Measurements from ENCODE around the gene SYCP1.
A peak's percentile ranks its signal among the peaks of the same experiment; 100 is the strongest.
"Not testable (repeated sequence)": the region's sequence is repeated elsewhere in the genome, so short reads cannot be mapped to it uniquely, and the experiment has no call there.

The SYCP1 gene

DNA sequence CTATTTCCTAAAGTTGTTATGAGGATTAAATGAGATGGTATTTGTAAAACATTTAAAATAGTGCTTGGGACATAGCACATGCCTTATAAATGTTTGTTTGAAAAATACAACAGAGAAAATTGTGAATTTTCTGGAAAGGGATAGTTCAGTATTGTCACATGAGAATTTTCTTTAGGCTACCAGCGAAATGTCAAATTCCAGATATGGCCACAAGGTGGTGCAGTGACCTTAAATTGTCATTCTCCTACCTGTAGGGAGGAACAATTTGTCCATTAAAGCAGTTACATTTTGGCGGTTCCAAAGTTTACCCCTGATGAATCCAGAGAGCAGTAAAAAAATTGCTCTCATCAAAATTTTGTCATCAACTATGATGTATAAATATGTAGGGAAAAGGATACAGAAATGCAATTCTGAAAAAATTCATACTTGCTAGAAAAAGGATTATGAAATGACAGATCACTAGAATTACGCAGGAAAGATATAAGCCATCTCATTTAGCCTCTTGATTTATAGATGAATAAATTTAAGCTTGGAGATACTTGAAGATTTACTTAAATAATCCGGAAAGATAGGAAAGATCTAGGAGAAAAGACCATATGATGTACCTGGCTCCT is 124.7 kb downstream of the SYCP1 start:
- peak; percentile 61 for DNase-seq (ENCODE audit: low read depth)

DNA sequence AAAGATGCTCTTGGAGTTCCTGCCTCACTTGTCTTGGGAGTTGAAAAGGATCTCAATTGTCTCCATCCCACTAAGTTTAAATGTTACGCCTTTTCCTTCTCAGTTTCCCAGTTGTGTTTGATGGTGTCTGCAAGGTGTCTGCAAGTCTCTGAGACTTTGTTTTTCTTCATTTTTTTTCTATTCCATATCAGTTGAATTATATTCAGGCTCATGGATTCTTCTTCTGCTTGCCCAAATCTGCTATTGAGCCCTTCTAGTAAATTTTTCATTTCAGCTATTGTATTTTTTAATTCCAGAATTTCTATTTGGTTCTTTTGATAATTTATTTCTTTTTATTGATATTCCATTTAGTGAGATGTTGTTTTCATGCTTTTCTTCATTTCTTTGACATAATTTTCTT is 127.6 kb downstream of the SYCP1 start:
- no peak for DNase-seq (ENCODE audit: low read depth)

DNA sequence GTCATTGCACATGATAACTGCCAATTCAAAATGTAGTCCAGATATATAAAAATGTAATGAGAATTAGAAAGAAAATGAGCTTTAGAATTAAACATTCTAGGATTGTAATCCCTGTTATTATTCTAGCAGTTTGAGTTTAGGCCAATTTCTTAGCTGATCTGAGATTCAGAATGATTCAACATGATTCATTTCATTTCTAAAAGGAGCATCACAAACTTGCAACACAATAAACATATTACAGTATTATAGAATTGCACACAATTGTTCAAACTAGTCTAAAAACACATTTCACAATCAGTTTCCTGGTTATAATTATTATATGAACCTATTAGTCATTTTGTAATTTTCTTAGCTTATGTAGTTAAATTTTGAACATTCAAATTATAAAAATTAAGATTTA is 131.6 kb downstream of the SYCP1 start:
- DNase-seq (ENCODE audit: low read depth) = no peak

DNA sequence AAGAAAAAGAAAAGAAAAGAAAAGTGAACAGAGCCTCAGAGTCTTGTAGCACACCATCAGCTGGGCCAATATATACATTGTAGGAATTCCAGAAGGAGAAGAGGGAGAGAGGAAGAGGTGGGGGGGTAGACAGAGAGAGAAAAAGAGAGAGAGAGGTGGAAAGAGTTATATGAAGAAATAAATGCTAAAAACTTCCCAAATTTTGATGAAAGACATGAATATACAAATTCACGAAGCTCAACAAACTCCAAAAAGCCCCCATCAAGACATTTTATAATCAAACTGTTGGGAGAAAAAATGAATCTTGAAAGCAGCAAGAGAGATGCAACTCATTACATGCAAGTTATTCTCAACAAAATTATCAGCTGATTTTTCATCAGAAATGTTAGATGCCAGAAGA is 133.4 kb downstream of the SYCP1 start:
- DNase-seq (ENCODE audit: low read depth) = no peak

DNA sequence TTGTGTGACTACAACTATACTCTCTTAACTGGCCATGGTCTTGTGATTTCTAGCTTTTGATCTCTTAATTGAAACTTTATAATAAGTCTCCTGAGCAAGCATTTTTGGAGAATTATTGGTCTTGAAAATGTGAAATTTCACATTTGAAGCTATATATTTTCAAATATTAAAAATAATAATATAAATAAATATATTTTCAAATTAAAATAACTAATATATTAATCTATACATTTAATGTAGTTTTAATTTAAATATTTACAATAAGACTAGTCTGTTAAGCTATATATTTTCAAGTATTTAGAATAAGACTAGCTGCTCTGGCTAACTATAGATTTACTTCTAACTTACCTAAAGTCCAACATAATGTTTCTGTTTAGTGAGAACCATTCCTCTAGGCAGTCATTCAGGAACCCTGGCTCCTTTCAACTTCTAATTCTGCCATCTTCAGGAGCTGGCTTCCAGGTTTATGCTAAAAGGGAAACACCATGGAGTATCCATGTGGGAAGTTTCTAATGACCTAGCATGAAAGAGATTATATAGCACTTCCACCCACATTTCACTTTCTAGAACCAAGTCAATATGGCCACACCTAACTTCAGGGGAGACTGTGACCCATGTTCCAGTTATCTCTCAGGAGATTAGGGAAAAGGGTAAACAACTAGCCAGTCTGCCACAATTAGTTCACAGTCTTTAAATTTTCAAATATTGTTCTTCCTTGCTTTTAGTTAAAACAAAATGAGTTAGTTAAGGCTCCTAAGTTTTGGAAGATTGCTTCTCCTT is 143.0 kb downstream of the SYCP1 start:
- no peak for DNase-seq (ENCODE audit: low read depth)

DNA sequence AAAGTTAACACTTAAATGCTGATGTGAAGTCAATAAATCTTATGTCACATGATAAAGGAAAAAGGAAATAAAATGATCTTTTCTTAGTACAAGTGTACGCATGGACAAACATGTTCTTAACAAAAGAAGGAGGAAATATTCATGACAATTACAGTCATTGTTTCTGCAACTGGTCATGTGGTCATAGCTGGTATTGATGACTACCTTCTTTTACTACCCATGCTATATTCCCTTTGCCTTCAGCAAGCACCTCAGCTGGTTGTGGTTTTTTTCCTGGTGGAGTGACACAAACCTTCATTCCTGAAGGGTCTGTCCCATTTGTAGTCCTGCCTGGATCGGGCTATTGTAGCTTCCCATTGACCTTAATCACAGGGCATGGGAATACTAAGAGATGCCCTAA is 151.5 kb downstream of the SYCP1 start:
- no peak for DNase-seq (ENCODE audit: low read depth)

DNA sequence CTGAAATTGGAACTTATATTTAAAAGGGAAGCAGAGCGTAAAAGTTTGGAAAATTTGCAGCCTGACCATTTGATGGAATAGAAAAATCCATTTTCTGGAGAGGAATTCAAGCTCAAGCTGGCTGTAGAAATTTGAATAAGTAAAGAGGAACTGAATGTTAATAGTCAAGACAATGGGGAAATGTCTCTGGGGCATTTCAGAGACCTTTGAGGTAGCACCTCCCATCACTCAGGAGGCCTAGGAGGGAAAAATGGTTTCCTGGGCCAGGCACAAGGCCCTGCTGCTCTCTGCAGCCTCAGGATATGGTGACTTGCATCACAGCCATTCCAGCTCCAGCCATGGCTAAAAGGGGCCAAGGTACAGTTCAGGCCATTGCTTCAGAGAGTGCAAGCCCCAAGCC is 157.3 kb downstream of the SYCP1 start:
- no peak for DNase-seq (ENCODE audit: low read depth)

DNA sequence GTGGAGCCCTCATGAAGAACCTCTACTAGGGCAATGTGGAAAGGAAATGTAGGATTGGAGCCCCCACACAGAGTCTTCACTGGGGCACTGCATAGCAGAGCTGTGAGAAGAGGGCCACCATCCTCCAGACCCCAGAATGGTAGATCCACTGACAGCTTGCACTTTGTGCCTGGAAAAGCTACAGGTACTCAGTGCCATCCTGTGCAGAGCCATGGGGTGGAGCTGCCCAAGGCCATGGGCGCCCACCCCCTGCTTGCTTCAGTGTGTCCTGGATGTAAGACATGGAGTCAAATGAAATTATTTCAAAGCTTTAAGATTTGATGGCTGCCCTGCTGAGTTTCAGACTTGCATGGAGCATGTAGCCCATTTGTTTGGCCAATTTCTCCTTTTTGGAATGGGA is 157.8 kb downstream of the SYCP1 start:
- no peak for DNase-seq (ENCODE audit: low read depth)

DNA sequence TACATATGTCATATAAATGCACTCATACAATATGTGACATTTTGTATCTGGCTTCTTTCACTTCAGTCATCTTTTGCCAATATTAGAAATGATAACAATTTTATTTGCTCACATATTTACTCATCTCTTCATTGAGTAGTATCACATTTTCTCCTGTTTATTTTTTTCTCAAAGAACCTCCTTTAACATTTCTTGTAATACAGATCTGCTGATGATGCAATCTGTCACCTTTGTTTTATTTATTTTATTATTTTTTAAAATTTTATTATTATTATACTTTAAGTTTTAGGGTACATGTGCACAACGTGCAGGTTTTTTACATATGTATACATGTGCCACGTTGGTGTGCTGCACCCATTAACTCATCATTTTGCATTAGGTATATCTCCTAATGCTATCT is 159.1 kb downstream of the SYCP1 start:
- DNase-seq (ENCODE audit: low read depth) = no peak

DNA sequence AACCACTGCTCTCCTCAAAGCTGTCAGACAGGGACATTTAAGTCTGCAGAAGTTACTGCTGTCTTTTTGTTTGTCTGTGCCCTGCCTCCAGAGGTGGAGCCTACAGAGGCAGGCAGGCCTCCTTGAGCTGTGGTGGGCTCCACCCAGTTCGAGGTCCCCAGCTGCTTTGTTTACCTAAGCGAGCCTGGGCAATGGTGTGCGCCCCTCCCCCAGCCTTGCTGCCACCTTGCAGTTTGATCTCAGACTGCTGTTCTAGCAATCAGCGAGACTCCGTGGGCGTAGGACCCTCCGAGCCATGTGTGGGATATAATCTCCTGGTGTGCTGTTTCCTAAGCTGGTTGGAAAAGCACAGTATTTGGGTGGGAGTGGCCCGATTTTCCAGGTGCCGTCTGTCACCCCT is 164.9 kb downstream of the SYCP1 start:
- not testable (repeated sequence) for DNase-seq (ENCODE audit: low read depth)

DNA sequence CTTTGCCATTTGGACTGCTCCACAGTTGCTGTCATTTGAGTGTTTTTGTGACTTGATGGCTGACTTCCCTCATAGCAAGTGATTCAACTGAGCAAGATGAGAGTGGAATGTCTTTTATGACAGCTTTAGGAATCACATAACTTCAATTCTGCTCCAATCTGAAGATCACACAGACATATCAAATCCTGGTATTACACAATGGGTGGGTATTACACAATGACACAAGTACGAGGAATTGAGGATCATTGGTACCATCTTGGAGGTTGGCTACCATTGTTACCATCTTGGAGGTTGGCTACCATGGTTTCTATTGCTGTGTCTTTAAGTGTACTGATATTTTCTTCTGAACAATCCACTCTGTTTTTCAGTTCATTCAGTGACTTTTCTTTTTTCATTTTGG is 166.5 kb downstream of the SYCP1 start:
- DNase-seq (ENCODE audit: low read depth) = no peak

DNA sequence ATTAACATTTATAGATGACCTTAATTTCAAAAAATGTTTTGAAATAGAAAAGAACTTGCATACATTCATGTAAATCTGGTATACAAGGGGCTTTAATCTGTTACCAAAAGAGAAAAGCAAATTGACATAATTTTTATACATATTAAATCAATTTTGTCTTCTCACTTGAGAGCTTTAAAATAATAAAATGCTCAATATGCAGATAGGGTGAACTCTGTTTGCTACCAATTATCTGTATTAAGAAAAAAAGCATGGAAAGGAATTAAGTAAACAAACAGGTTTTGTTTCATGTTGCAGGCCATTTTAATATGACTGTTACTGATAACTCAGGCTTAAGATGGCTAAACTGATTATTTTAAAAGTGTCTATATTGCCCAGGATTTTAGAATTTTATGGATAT is 168.9 kb downstream of the SYCP1 start:
- no peak for DNase-seq (ENCODE audit: low read depth)

DNA sequence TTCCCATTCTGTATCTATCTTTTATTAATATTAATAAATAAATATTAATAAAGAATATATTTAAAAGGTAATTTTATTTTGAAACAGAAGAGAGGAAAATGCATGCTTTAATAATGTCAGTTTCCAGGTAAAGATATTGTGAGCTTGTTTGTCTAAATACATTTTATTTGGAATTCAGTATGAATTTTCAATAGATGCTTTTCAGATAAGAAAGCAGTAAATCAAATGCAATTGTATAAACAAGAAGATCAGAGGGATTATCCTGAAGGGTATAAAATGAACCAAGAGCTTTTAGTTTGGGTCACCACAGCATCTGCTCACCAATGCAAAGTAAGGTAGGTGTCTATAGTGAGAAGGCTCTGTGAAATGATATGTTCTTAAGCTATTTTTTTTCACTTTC is 174.9 kb downstream of the SYCP1 start, which contains the start of gene TSHB:
TSS of gene TSHB (plus strand) at position 301 of the 400 bp plus-strand sequence. CDS start 3,537 bp downstream, outside the sequence.
- no peak for DNase-seq (ENCODE audit: low read depth)

DNA sequence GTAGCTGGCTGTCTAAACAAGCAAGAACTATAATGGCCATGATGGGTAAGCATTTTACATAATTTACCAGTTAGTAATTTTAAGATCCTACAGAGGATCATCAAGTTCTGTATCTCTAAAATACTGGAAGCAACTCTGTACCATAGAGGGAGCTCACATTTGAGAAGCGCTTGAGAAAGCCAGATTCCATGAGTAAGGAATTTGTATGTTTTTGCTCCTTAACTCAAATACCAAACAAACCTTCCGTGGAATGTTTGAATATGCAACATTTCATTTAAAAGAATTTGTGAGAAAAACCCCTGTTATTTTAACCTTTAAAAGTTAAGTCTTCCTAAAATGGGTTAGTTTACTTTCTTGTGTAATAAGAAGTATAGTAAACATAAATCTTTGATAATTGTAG is 176.9 kb downstream of the SYCP1 start:
- no peak for DNase-seq (ENCODE audit: low read depth)

DNA sequence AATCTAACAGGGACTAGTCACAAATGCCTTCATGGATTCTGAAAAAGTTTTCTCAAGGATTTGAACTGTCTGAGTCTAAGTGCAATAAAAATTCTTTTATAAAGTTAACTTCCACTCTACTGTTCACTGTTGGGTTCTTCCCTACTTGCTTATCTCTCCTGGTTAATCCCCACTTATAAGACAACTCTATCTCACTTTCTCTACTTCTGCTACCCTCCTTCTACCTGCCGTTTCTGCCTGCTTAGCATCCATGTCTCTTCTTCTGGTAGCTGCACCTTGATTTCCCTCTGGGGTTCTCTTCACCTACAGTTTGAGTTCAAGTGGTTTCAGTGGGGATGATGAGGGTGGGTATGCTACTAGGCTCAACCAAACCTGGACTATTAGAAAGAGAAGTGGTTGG is 181.0 kb downstream of the SYCP1 start:
- DNase-seq (ENCODE audit: low read depth) = no peak

DNA sequence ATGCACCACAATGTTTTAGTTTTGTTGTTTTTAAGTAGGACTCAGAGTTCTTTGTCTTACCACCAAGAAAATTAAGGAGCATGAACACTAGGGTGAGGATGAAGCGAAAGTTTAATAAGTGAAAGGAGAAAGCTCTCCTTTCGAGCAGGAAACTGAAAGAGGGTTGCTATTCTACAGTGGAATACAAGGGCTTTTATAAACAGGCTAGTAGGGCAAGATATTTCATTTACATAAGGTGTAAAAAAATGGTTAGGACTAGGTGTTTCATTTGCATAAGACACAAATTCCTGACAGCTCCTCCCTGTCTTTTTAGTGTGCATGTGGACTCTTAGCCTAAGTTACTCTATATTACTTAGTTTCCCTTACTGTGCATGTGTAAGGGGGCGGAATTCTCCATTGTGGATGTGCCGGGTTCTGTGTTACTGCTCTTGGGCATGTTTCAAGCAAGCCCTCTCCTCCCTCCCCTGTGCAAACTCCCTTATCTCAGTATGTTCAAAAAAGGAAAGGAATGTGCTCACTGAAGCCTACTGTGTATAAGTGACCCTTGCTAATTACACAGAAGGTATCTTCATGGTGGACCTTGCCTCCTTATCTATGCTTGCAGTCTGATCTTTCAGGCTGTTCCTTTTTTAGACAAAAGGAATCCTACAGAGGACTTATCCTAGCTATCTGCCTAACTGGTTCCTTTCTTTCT is 182.3 kb downstream of the SYCP1 start:
- DNase-seq (ENCODE audit: low read depth) = no peak

DNA sequence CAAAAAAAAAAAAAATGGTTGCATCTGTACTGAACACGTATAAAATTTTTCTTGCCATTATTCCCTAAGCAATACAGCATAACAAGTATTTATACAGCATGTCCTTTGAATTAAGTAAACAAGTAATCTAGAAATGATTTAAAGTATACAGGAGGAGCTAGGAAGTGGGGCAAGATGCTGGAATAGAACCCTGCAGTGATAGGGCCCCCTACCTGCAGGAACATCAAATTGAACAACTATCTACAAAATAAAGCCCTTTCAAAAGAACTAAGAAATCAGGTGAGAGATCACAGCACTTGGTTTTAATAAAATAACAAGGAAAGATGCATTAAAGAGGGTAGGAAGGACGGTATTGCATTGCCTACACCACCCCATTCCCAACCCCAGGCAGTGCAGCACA is 185.8 kb downstream of the SYCP1 start:
- no peak for DNase-seq (ENCODE audit: low read depth)

DNA sequence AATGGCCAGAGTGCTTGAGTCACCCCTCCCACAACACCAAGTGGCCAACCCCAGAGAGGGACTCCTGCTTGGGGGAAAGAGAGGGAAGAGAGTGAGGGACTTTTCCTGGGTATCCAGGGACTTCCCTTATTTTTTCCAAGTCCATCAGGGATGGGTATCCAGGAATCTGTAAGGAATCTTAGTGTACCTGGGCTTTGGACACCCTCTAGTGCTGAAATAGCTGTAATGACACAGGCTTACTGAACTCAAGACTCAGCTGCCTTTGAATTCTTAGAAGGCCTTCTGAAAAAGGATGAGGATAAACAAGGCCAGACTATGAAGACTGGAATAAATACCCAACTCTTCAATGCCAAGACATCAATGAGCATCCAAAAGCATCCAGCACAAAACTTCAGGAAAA is 187.0 kb downstream of the SYCP1 start:
- no peak for DNase-seq (ENCODE audit: low read depth)

Data from activated T-cell treated with anti-CD3 and anti-CD28 coated beads for 1 hour (primary cell).